Neural progenitor cell (in vitro differentiated cells): ENCODE measurements around the gene MPZL1.

Experiments used
- EZH2 ChIP-seq: fragments of 200-600 bp; sonication (generic); IDR thresholded peaks from 2 replicates; pipeline ENCODE4 v1.6.1; 2017; ENCODE audit warnings: antibody characterized with exemption, mild to moderate bottlenecking, moderate library complexity
- EZH2phosphoT487 ChIP-seq: fragments of 200-600 bp; sonication (generic); IDR thresholded peaks from 2 replicates; pipeline ENCODE4 v1.6.1; 2017; ENCODE audit warnings: antibody characterized with exemption
- TF ChIP-seq, protein P1 (sequence below): fragments of 200-600 bp; sonication (generic); IDR thresholded peaks from 2 replicates; pipeline ENCODE4 v1.5.1; 2017; ENCODE audit warnings: antibody characterized with exemption, mild to moderate bottlenecking

DNA sequence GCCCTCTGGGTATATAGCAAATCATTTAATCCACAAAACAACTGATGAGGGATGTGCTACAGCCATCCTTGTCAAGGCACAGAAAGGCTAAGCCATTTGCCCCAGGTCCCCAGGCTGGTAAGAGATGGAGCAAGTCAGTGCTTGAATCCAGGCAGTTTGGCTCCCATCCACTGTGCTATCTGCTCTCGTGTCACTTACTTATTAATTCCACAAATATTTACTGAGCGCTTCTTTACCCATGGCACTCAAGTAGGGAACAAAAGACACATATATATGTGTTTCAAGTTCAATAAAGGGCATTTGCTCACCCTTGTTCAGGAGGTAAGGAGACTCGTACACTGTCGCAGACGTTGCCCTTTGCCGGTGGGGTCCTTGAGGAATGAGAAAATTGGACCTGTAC is 38.6 kb upstream of the MPZL1 start:
- TF ChIP-seq, protein P1, sequence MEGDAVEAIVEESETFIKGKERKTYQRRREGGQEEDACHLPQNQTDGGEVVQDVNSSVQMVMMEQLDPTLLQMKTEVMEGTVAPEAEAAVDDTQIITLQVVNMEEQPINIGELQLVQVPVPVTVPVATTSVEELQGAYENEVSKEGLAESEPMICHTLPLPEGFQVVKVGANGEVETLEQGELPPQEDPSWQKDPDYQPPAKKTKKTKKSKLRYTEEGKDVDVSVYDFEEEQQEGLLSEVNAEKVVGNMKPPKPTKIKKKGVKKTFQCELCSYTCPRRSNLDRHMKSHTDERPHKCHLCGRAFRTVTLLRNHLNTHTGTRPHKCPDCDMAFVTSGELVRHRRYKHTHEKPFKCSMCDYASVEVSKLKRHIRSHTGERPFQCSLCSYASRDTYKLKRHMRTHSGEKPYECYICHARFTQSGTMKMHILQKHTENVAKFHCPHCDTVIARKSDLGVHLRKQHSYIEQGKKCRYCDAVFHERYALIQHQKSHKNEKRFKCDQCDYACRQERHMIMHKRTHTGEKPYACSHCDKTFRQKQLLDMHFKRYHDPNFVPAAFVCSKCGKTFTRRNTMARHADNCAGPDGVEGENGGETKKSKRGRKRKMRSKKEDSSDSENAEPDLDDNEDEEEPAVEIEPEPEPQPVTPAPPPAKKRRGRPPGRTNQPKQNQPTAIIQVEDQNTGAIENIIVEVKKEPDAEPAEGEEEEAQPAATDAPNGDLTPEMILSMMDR, result no peak
- TF ChIP-seq EZH2 (no peak), EZH2phosphoT487 (no peak)
